GM23338 (cell line): ENCODE results near the gene CDK16.

ENCODE experiments used
- CREB1 ChIP-seq: fragments of 250-450 bp; sonication (Bioruptor Pico); IDR thresholded peaks from 2 replicates; pipeline ENCODE4 v1.5.0; 2020; ENCODE audit warnings: low read depth, mild to moderate bottlenecking, moderate library complexity
- EZH2 ChIP-seq: fragments of 200-600 bp; sonication (generic); IDR thresholded peaks from one replicate; pipeline ENCODE4 v1.8.0; 2017; ENCODE audit warnings: antibody characterized with exemption, mild to moderate bottlenecking, low read depth; ENCODE audit not compliant: unreplicated experiment
- POLR2AphosphoS5 ChIP-seq: IDR thresholded peaks from 2 replicates; pipeline ENCODE4 v1.6.1; 2016; ENCODE audit warnings: antibody characterized with exemption, low read depth
- TF ChIP-seq, protein P1 (sequence below), 2 experiments: fragments of 200-600 bp in 1 of 2; sonication (generic) in 1 of 2; conservative IDR thresholded peaks; 2 replicates each; pipeline versions ENCODE4 v1.5.1 to v1.6.1; 2016 to 2017; ENCODE audit warnings: antibody characterized with exemption in 2 of 2, low read depth in 2 of 2, mild to moderate bottlenecking in 2 of 2, moderate library complexity in 1 of 2
- TF ChIP-seq, protein P2 (sequence below): IDR thresholded peaks from one replicate; pipeline ENCODE4 v1.6.1; 2018; ENCODE audit warnings: antibody characterized with exemption; ENCODE audit not compliant: unreplicated experiment

DNA sequence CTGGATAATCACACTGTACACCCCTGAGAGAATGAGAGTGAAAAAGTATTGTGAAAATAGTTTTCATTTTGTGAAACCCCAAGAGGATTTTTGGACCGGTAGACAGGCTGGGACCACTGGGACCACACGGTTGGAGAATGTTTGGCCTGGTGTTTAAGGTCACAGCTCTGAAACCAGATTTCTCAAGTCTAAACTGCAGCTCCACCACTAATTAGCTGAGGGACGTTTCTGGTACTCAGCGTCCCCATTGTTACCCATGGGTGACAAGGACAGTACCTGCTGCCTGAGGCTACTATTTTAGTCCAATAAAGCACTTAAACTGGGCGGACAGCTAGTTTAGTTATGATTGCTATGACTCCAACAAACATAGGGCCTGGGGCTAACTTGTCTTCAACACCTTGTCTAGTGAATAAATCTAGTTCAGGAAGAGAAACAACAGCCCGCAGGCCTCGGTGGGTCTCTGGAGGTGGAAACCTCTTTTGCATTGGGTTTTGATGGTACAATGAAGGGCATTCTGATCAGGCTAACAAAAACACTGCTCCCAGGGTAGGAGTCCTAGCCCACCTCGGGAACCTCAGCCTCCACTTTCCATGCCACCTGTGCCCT is 13.8 kb downstream of the CDK16 start:
- TF ChIP-seq, protein P1, sequence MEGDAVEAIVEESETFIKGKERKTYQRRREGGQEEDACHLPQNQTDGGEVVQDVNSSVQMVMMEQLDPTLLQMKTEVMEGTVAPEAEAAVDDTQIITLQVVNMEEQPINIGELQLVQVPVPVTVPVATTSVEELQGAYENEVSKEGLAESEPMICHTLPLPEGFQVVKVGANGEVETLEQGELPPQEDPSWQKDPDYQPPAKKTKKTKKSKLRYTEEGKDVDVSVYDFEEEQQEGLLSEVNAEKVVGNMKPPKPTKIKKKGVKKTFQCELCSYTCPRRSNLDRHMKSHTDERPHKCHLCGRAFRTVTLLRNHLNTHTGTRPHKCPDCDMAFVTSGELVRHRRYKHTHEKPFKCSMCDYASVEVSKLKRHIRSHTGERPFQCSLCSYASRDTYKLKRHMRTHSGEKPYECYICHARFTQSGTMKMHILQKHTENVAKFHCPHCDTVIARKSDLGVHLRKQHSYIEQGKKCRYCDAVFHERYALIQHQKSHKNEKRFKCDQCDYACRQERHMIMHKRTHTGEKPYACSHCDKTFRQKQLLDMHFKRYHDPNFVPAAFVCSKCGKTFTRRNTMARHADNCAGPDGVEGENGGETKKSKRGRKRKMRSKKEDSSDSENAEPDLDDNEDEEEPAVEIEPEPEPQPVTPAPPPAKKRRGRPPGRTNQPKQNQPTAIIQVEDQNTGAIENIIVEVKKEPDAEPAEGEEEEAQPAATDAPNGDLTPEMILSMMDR (conservative IDR thresholded peaks at IDR 0.05; ENCODE audit: low read depth in 2 of 2): no peak
- TF ChIP-seq CREB1 (CRISPR knock-in tag): no peak
- no peak for TF ChIP-seq EZH2
- TF ChIP-seq POLR2AphosphoS5: no peak
- TF ChIP-seq, protein P2, sequence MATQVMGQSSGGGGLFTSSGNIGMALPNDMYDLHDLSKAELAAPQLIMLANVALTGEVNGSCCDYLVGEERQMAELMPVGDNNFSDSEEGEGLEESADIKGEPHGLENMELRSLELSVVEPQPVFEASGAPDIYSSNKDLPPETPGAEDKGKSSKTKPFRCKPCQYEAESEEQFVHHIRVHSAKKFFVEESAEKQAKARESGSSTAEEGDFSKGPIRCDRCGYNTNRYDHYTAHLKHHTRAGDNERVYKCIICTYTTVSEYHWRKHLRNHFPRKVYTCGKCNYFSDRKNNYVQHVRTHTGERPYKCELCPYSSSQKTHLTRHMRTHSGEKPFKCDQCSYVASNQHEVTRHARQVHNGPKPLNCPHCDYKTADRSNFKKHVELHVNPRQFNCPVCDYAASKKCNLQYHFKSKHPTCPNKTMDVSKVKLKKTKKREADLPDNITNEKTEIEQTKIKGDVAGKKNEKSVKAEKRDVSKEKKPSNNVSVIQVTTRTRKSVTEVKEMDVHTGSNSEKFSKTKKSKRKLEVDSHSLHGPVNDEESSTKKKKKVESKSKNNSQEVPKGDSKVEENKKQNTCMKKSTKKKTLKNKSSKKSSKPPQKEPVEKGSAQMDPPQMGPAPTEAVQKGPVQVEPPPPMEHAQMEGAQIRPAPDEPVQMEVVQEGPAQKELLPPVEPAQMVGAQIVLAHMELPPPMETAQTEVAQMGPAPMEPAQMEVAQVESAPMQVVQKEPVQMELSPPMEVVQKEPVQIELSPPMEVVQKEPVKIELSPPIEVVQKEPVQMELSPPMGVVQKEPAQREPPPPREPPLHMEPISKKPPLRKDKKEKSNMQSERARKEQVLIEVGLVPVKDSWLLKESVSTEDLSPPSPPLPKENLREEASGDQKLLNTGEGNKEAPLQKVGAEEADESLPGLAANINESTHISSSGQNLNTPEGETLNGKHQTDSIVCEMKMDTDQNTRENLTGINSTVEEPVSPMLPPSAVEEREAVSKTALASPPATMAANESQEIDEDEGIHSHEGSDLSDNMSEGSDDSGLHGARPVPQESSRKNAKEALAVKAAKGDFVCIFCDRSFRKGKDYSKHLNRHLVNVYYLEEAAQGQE: no peak
